ENCODE measurements around the gene LIMA1. TPM values are rescaled to one million over a fixed set of nuclear protein-coding genes. Genes with fewer than 3 reads are reported as not detected.
"Not testable (repeated sequence)": the region's sequence is repeated elsewhere in the genome, so short reads cannot be mapped to it uniquely, and the experiment has no call there.

The LIMA1 gene
- total RNA-seq, 2 donors from 2014 or later: 36.2 to 45.6 TPM

GRCh38 chr12:50261654-50262053 is 21.7 kb downstream of the LIMA1 start:
- no peak for ATAC-seq
- H3K9me3 Mint-ChIP-seq: no peaks in the 10 kb centered on the region
- H3K36me3 Mint-ChIP-seq: no peaks in the 10 kb centered on the region
- H3K27ac Mint-ChIP-seq: no peak overlapping the region
- no peak for DNase-seq (ENCODE audit: low spot score in 2 of 2)

DNA sequence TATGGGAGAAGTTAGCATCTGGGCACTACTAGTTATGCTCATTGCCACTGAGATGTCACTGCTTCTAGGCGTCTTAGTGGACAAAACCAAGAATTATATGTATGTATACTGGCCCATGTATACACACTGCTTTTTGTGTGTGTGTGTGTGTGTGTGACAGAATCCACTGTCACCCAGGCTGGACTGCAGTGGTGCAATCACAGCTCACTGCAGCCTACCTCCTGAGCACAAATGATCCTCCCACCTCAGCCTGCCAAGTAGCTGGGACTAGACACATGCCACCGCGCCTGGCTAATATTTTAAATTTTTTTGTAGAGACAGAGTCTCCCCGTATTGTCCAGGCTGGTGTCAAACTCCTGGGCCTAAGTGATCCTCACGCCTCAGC is 25.2 kb downstream of the LIMA1 start:
- H3K9me3 Mint-ChIP-seq: no peaks in the 10 kb centered on the region
- no peak for ATAC-seq
- DNase-seq (ENCODE audit: low spot score in 2 of 2): no peak
- H3K36me3 Mint-ChIP-seq: no peaks in the 10 kb centered on the region
- no peak overlapping the region for H3K27ac Mint-ChIP-seq

- H3K27ac Mint-ChIP-seq: peak overlapping the region in 1 of 2 donors; percentile 10
- no peaks in the 10 kb centered on the region for H3K36me3 Mint-ChIP-seq
- DNase-seq (ENCODE audit: low spot score in 2 of 2) (no peak), ATAC-seq (no peak)
- no peaks in the 10 kb centered on the region for H3K9me3 Mint-ChIP-seq
These were observed 25.8 kb downstream of the LIMA1 start for GRCh38 chr12:50257236-50258166.

DNA sequence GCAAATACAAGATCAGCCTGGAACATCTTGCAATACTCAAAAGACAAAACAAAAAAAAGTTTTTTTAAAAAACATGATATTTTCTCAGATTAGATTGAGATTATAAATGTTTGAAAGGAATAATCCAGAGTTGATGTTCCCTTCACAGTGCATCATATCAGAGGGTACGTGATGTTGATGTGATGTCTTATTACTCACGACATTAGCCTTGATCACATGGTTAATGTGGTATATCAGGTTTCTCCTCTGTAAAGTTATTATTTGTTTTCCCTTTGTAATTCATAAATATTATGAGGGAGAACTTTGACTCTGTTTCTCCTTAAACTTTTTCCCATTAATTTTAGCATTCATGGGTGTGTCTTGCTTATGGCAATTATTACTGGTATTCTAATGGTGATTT is 26.6 kb downstream of the LIMA1 start:
- H3K36me3 Mint-ChIP-seq: no peaks in the 10 kb centered on the region
- ATAC-seq (no peak), DNase-seq (ENCODE audit: low spot score in 2 of 2) (no peak)
- no peak overlapping the region for H3K27ac Mint-ChIP-seq
- no peaks in the 10 kb centered on the region for H3K9me3 Mint-ChIP-seq

DNA sequence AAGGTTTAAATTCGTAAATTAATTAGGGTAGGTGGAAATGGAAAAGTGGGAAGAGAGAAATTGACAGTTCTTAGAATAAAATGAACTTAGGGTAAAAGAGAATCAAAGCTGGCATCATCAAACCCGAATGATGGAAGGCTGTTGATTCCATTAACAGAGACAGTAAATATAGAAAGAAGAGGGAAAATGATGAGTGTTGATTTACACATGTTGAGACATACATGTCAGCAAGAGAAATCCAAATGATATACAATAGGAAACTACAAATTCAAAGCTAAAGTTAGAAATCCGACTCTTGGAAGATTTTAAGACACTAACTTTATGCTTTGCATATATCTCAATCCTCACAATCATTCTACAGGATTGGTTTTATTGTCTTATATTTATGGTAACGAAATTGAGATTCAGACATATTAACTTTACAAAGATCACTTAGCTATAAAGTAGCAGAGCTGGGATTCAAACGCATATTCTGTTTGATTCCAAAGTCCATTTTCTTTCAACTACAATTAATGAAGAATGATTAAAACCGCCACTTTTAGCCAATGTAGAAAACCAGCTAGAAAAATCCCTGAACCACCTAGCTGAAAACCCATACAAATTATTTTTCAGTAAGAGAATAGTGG is 30.2 kb downstream of the LIMA1 start:
- ATAC-seq (no peak), DNase-seq (ENCODE audit: low spot score in 2 of 2) (no peak)
- H3K36me3 Mint-ChIP-seq: peaks cover 0 to 5% of the 10 kb centered on the region in 2 donors
- H3K27ac Mint-ChIP-seq: peak overlapping the region in 1 of 2 donors; percentile 7
- no peaks in the 10 kb centered on the region for H3K9me3 Mint-ChIP-seq

- no peak for DNase-seq (ENCODE audit: low spot score in 2 of 2)
- Mint-ChIP-seq H3K9me3 (no peaks in the 10 kb centered on the region), H3K27ac (peak overlapping the region; percentile 0 to 56), H3K36me3 (peaks cover 0 to 7% of the 10 kb centered on the region in 2 donors)
- peak; percentile 32 to 72 for ATAC-seq
These were observed 31.6 kb downstream of the LIMA1 start for GRCh38 chr12:50251619-50252252.

DNA sequence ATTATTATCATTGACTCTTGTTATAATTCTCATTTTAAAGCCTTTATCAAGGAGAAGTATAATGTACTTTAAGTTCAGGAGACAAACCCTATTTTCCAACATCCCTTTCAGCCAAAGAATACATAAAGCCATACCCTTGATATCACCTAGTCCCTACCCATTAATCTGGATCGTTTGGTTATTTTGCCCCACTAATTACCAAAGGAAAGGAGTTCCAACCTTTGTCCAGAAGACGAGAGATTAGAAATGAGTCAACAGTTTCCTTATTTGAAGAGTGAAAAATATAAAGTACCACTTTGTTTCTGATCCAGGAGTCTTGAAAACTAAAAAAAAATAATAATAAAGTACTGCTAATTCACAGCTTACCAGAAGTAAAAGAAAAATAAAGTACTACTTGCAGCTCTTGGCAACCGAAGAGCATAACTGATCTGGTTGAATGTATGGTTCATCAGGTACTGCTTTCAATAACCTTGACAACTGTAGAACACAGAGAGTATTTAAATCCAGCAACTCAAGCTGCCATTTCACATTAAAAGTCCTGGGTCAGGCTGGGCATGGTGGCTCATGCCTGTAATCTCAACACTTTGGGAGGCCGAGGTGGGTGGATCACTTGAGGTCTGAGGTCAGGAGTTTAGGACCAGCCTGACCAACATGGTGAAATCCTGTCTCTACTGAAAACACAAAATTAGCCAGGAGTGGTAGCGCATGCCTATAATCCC is 33.7 kb downstream of the LIMA1 start:
- Mint-ChIP-seq H3K27ac (no peak overlapping the region), H3K36me3 (peaks cover 0 to 14% of the 10 kb centered on the region in 2 donors), H3K9me3 (no peaks in the 10 kb centered on the region)
- DNase-seq (ENCODE audit: low spot score in 2 of 2): no peak
- ATAC-seq: no peak

DNA sequence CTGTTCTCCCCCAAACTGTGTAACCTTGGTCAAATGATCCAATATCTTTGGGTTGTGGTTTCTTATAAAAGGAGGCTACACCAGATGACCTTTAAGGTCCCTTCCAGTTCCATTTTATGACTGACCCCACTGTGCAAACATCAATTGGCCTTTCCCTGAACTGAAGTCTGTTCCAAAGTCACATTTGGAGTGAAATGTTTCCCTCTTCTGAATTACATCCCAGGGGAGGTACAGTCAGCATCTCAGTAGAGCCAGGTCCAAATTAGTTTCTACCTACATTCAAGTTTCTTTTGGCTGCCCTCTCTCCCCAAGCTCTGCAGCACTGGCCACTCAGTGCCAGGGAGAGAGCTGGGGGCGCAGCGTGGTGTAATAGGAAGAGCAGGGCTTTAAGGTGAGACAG is 34.4 kb downstream of the LIMA1 start:
- no peaks in the 10 kb centered on the region for H3K9me3 Mint-ChIP-seq
- no peak for DNase-seq (ENCODE audit: low spot score in 2 of 2)
- peaks cover 0 to 17% of the 10 kb centered on the region in 2 donors for H3K36me3 Mint-ChIP-seq
- H3K27ac Mint-ChIP-seq: no peak overlapping the region
- no peak for ATAC-seq

- H3K36me3 Mint-ChIP-seq: peaks cover 0 to 17% of the 10 kb centered on the region in 2 donors
- no peaks in the 10 kb centered on the region for H3K9me3 Mint-ChIP-seq
- ATAC-seq (no peak), DNase-seq (ENCODE audit: low spot score in 2 of 2) (no peak)
- no peak overlapping the region for H3K27ac Mint-ChIP-seq
These were observed 34.9 kb downstream of the LIMA1 start for GRCh38 chr12:50248411-50248810.

- DNase-seq (ENCODE audit: low spot score in 2 of 2); ATAC-seq; H3K9me3 Mint-ChIP-seq: not testable (repeated sequence)
- Mint-ChIP-seq H3K27ac (peak overlapping the region in 1 of 2 donors; percentile 71), H3K36me3 (peaks cover 0 to 17% of the 10 kb centered on the region in 2 donors)
These were observed 35.7 kb downstream of the LIMA1 start for GRCh38 chr12:50247665-50248064.

GRCh38 chr12:50246873-50247612 is 36.3 kb downstream of the LIMA1 start:
- H3K36me3 Mint-ChIP-seq: peaks cover 0 to 17% of the 10 kb centered on the region in 2 donors
- H3K9me3 Mint-ChIP-seq: no peaks in the 10 kb centered on the region
- ATAC-seq (peak; percentile 90 to 91), DNase-seq (ENCODE audit: low spot score in 2 of 2) (peak; percentile 38 to 65)
- peak overlapping the region; percentile 67 to 71 for H3K27ac Mint-ChIP-seq

- no peak for DNase-seq (ENCODE audit: low spot score in 2 of 2)
- H3K27ac Mint-ChIP-seq: peak overlapping the region; percentile 1 to 71
- peaks cover 0 to 17% of the 10 kb centered on the region in 2 donors for H3K36me3 Mint-ChIP-seq
- no peaks in the 10 kb centered on the region for H3K9me3 Mint-ChIP-seq
- no peak for ATAC-seq
These were observed 37.0 kb downstream of the LIMA1 start for GRCh38 chr12:50246197-50246865.

DNA sequence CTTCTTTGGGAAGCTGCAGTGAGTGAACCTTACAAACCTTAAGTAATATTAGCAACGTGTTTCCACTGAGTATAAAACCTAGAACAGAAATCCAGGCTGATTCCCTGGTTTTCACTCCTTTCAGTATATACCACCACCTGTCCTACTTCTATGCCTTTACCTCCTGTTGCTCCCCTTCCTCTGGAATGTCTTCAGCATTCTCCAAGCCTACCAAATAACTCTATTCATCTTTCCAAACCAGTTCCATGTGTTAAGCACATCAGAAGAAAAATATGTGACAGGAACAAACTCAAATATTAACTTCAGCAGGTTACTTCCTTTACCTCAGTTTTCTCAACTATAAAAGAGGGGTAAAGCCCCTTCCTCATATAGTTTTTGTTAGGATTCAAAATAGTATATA is 39.8 kb downstream of the LIMA1 start:
- ATAC-seq (no peak), DNase-seq (ENCODE audit: low spot score in 2 of 2) (no peak)
- Mint-ChIP-seq H3K36me3 (peaks cover 0 to 15% of the 10 kb centered on the region in 2 donors), H3K9me3 (no peaks in the 10 kb centered on the region), H3K27ac (no peak overlapping the region)

- Mint-ChIP-seq H3K27ac (no peak overlapping the region), H3K9me3 (no peaks in the 10 kb centered on the region), H3K36me3 (peaks cover 0 to 12% of the 10 kb centered on the region in 2 donors)
- DNase-seq (ENCODE audit: low spot score in 2 of 2) (no peak), ATAC-seq (no peak)
These were observed 40.5 kb downstream of the LIMA1 start for GRCh38 chr12:50242751-50243191.

- Mint-ChIP-seq H3K27ac (no peak overlapping the region), H3K9me3 (no peaks in the 10 kb centered on the region), H3K36me3 (peaks cover 0 to 6% of the 10 kb centered on the region in 2 donors)
- DNase-seq (ENCODE audit: low spot score in 2 of 2) (no peak), ATAC-seq (no peak)
These were observed 42.1 kb downstream of the LIMA1 start for GRCh38 chr12:50241178-50241577.

DNA sequence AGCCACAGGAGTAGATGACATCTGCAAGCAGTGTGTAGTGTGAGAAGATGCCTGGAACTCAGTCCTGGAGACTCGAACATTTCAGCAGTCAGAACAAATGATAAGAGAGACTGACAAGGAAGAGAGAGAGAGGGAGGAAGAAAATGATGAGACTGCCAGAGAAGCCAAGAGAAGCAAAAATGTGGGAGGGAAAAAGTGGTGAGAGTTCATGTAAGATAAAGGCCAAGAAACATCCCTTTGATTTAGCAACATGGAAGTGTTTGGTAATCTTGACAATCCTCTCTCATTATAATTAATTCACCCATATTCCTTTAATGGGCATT is 42.6 kb downstream of the LIMA1 start:
- Mint-ChIP-seq H3K36me3 (peaks cover 0 to 6% of the 10 kb centered on the region in 2 donors), H3K27ac (no peak overlapping the region), H3K9me3 (no peaks in the 10 kb centered on the region)
- DNase-seq (ENCODE audit: low spot score in 2 of 2) (no peak), ATAC-seq (no peak)

Data from activated naive CD4-positive, alpha-beta T cell treated with anti-CD3 and anti-CD28 coated beads, Interleukin-2, amount 50 U/mL, for 72 hours (primary cell).